GM18519 (cell line): ENCODE results near the gene OSGEP.
A peak's percentile ranks its signal among the peaks of the same experiment; 100 is the strongest.

Experiments
- ATAC-seq: cut with Tn5 transposase; IDR thresholded peaks from one replicate; pipeline ENCODE4 v1.9.1; 2021; ENCODE audit warnings: mild to moderate bottlenecking, moderate library complexity; ENCODE audit not compliant: unreplicated experiment, low FRiP score

The OSGEP gene

DNA sequence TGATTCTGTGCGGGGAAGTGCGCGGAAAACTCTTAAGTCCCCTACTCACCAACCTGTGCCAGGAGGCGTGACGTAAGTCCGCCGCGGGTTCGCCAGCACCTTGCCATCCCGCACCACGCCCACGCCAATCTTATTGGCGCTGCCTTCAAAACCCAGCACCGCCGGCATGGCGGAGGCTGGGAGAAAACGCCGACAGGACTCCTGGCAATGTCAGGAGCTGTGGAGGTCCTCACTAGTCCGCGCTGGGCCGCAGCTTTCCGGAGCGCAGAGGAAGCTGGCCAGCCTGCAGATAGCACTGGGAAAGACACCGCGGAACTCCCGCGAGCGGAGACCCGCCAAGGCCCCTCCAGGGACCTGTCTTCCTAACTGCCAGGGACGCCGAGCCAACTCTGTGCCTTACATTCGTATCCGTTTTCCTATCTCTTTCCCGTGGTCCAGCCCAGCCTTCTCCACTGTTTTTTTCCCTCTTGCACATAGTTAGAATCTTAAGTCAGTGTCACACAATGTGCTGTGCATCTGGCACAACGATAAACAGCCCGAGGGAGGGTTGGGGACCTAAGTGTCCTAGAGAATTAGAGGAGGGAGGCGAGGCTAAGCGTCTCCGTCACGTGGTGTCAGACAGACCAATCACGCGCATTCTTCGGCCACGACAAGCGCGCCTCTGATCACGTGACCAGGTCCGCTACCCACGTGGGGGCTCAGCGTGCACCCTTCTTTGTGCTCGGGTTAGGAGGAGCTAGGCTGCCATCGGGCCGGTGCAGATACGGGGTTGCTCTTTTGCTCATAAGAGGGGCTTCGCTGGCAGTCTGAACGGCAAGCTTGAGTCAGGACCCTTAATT, at the start of gene OSGEP, which contains the start of gene APEX1:
Gene OSGEP (minus strand): TSS at position 297 of the 839 bp plus-strand sequence. CDS start 129 bp downstream, at position 168.
Gene APEX1 (plus strand): TSS at position 711 of the 839 bp plus-strand sequence. CDS start 420 bp downstream, outside the sequence.
- ATAC-seq = peak; percentile 78

GRCh38 chr14:20503898-20504297, 49.3 kb upstream of the OSGEP start:
- no peak for ATAC-seq

DNA sequence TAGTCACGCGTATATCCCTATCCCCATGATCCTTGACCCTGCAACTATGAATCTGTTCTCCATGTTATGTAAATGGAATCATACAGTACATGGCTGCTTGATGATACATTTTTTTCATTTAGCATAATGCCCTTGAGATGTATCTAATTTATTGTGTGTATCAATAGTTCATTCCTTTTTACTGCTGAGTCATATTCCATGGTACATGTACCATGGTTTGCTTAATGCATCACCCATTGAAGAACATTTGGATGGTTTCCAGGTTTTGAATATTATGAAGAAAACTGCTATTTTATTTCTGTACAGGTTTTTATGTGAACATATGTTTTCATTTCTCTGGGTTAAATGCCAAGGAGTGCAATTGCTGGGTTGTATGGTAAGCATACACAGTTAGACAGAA, 46.7 kb upstream of the OSGEP start:
- no peak for ATAC-seq

GRCh38 chr14:20499881-20500280, 45.3 kb upstream of the OSGEP start:
- ATAC-seq = no peak

DNA sequence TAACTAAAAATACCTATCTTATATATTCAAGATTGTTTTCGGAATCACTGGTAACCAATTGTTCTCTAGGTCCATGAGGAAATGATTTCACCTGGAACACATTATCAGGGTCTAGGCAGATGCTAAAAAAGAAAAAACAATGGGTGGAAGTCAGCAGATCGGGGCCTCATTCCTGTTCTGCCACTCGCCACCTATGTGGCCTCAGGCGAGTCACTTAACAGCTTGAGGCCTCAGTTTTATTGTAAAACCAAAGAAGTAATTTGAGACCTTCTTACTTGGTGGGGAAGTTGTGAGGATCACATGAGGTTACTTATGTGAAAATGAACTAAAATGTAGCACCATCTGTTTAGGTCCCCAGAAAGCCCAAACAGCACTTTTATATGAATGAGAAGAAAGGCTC, 44.5 kb upstream of the OSGEP start:
- no peak for ATAC-seq

GRCh38 chr14:20498622-20499021, 44.0 kb upstream of the OSGEP start:
- ATAC-seq = no peak

DNA sequence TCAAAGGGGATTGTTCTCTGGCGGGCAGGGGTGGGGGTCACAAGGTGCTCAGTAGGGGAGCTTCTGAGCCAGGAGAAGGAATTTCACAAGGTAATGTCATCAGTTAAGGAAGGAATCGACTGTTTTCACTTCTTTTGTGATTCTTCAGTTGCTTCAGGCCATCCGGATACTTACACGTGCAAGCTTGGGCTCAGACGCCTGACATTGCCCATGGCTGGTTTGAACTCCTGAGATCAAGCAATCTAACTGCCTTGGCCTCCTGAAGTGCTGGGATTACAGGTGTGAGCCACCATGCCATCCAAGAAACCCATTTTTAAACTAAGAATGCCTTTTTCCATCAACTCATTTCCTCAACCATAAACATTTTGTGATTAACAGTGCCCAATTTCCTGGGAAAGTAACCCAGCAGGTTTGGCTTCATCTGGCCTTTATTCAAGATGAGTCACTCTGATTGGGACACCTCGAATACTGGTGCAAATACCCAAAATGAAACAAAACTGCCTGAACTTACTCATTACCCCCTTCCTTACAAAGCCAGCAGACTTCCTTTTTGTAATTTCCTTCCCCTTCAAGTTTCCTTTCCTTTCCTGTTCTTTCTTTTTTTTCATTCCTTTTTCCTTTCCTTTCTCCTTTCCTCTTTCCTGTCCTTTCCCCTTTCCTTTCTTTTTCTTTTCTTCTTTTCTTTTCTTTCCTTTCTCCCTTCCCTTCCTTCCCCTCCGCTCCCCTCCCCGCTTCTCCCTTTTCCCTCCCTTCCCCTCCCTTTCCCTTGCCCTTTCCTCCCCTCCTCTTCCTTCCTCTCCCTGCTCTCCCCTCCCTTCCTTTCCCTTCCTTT, 40.5 kb upstream of the OSGEP start:
- ATAC-seq = no peak

DNA sequence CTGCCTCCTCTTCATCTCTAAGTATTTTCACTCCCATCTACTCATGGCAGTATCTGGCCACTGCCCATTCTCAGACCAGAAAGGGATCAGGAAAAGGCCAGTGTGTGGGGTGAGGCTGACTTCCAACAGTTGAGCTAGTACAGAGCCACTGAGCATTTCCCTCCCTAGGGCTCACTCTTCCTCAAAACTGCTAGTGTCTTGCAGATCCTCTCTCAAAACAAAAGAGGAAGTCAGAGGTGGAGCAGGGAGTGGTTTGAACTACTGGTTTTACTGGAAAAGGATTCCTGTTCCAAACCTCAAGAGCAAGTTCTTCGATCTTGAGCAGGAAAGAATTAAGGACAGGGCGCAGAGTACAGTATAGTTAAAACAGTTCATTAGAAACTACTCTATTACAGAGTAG, 39.0 kb upstream of the OSGEP start:
- no peak for ATAC-seq

GRCh38 chr14:20492486-20492885, 37.9 kb upstream of the OSGEP start:
- no peak for ATAC-seq

DNA sequence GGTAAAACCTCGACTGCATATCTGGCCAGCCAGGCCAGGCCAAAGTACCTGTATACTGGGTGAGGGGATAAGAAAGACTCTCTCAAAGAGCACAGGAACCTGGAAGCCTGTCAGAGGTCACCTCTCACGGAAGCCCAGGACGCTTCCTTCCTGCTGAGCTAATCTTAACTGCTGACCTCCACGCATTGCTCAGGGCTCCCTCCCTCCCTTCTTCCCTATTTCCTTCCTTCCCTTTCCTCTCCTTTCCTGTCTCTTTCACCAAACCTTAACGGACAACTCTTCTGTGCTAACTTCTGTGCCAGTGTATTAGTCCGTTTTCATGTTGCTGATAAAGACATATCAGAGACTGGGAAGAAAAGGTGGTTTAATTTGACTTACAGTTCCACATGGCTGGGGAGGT, 36.0 kb upstream of the OSGEP start:
- no peak for ATAC-seq

GRCh38 chr14:20489093-20489994, 34.7 kb upstream of the OSGEP start:
- ATAC-seq = no peak

- ATAC-seq = no peak
Observed at GRCh38 chr14:20487396-20487725, 32.7 kb upstream of the OSGEP start.

DNA sequence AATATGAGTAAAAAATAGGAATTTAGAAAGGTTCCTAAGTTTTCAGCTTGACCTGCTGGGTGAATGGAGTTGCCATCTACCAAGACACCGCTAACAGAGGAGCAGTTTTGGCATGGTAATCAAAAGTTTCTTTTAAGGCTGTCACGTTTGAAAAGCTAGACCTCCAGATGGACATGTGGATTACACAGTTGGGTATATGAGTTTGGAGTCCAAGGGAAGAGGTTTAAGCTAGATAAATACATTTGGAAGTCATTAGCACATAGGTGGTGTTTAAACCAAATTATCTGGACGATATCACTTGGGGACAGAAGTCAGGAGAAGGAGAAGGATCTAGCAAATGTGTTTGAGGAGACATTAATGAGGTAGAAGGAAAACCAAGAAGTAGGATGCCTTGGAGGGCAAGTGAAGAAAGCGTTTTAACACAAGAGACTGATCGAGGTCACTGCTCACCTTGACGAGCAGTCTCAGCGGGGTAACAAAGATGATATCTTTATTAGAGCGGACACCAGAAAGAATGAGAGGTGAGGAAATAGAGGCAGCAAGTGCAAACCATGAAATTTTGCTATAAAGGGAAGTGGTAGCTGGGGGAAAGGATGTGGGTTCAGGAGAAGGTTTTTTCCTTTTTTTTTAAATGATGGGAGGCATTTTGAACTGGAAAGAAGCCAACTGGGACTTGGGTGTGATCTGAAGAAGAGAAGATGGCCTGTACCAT, 32.2 kb upstream of the OSGEP start:
- no peak for ATAC-seq

DNA sequence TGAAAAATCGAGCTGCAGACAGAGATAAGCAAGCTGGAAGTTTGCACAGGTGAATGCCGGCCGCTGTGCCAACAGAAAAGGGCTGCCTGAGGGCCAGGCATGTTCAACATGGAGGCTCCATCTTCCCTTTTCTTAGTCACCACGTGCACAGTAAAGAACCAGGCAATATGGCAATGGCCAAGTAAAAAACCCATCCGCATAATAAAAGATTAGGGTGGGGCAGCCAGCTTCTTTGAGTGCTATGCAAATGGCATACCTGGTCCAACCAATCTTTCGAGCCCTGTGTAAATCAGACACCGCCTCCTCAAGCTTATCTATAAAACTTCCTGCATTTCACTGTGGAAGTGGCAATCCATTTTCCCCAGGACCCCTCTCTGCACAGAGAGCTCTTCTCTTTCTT, 31.3 kb upstream of the OSGEP start:
- ATAC-seq = no peak

DNA sequence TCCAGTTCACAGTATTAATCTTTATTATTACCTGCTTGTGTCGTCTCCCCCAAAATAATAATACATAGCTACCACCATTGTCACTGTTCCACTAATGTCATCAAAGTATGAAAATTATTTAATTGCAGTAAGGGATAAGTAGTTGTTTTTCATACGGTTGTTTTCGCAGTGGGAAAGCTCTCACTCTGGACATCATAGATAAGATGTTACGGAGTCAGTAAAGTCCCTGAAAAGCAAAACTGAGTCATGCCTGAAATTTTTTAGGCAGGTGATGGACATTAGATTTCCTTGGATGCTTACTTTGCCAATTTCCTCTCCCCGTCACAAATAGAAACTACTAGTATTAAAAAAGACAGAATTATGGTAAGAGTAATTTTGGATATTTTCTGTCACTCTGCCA, 27.8 kb upstream of the OSGEP start:
- no peak for ATAC-seq

DNA sequence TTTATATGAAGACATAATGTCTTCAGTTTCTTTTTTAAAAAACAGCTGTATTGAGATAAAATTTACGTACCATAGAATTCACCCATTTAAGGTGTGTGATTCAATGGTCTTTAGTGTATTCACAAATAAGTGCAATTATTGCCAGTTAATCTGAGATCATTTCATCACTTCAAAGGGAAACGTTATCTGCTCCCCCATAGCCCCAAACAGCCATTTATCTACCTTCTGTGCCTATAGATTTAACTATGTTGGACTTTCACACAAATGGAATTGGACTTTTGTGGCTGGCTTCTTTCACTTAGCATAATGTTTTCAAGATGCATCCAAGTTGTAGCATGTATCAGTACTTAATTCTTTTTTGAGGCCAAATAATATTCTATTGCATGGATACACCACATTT, 24.3 kb upstream of the OSGEP start:
- no peak for ATAC-seq

- ATAC-seq = no peak
Observed at GRCh38 chr14:20477211-20477876, 22.7 kb upstream of the OSGEP start.

GRCh38 chr14:20476776-20477175, 22.2 kb upstream of the OSGEP start:
- no peak for ATAC-seq

DNA sequence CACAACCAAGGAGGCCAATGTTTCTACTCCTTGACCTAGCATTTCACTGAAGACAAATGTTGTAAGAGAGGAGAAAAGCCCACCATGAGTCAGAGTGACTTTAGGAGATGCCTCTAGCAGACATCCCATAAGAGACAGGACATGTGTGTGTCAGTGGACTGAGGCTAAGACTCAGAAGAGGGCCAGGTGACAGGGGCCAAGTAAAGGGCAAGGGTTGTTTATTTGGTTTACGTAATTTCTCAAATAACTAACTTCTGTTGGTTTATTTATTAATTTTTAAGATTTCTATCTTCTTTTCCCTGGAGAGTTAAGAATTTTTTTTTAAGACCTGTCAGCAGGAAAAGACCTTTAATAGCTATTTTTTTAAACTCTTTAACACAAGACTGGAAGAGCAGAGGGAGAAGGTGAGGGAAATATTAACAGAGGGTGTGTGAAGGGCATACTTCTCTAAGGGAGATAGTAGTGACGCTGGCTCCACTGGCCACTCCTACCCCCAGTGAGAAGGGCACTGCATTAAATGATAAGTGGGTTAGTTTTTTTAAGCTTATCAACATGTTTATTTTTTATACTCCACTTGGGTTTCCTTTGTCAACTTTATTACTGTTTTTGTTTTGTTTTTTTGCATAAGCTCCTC, 18.0 kb upstream of the OSGEP start:
- ATAC-seq = no peak
